ENCODE measurements around the gene WDR18.

WDR18 gene

GRCh38 chr19:1006711-1007398, 22.7 kb downstream of the WDR18 start:
- no peak for DNase-seq

DNA sequence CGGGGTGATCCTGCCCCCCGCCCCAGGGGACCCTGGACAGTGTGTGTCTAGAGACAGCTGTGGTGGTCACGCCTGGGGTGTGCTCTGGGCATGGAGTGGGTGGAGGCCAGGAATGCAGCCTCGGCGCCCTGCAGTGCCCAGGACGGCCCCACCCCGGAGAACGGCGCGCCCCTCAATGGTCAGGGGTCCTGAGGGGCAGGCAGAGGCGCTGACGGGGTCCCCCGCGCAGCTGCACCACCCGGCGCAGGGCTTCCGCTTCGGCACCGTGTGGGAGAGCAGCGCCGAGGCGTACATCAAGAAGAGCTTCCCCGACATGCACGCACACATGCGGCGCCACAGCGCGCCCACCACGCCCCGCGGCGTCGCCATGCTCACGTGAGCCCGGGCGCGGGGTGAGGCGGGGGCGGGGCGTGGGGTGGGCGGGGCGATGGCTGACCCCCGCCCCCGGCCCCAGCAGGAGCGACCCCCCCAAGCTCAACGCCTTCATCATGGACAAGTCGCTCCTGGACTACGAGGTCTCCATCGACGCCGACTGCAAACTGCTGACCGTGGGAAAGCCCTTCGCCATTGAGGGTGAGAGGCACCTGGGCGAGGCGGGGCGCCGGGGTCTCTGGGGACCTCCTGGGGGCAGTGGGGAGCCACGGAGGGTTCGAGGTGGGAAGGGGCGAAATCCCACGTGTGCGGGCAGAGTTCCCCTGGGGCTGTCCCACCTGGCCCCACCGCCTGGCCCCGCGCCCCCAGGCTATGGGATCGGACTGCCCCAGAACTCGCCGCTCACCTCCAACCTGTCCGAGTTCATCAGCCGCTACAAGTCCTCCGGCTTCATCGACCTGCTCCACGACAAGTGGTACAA, 23.5 kb downstream of the WDR18 start:
- DNase-seq = no peak

- no peak for DNase-seq
Observed at GRCh38 chr19:1008268-1009040, 24.3 kb downstream of the WDR18 start.

- DNase-seq = no peak
Observed at GRCh38 chr19:1009041-1009980, 25.2 kb downstream of the WDR18 start.

DNA sequence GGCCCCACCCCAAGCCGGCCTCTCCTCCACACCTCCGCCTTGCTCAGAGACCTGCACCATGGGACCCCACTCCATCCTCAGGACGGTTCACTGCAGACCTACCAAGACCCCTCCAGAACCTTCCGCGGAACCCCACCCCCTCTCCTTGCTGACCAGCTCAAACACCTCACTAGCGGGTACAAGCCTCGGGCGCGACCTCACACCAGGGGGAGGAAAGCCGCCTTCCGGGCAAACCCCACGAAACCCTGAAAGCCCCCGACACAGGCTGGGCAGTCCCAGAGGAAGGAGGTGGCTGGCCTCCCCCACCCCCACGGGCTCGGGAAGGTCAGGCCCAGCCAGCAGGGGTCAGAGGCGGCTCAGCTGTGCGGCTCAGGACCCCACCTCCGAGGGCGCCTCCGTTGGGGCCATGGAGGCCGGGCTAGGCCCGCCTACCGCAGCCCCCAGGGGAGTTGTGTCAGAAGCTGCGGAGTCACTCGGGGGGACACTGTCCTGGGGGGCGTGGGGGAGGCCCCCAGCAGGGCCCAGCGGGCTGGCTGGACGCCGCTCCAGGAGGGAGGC, 25.9 kb downstream of the WDR18 start:
- DNase-seq = no peak

- no peak for DNase-seq
Observed at GRCh38 chr19:1010586-1011510, 26.7 kb downstream of the WDR18 start.

DNA sequence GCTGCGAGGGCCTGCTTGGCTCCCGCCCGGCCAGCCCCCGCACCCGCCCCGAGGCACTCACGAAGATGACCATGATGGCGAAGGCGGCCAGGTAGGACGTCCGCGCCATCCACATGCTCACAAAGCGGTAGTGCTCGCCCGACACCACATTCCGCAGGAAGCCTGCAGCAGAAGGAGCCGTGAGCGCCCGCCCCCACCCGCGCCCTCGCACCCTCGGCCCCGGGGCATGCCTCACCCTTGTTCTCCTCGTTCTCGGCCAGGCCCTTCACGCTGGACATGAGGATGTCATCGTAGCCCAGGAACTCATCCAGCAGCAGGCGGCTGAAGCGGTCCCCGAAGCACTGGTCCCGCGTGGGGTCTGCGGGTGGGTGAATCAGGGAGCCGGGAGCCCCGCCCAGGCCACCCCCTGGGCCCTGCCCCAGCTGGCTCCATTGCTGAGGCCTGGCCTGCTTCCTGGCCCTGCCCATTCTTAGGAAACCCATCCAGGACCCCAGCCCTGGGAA, 27.7 kb downstream of the WDR18 start:
- no peak for DNase-seq

DNA sequence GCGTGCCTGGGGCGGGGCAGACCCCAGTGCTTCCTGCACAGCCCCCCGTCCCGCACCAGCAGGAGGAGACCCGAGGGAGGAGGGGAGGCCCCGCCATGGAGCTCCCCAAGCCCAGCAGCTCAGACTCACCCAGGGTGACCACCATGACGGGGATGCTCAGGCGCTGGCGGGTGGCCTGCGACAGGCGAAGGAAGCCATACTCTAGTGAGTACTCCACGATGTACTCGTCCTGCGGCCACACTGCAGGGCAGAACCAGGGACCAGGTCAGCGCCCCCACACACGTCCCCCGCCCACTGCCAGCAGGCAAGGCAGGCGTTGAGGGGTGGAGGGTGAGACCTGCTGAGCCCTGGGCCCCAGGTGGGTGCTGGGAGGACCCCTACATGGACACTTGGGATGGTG, 28.2 kb downstream of the WDR18 start:
- no peak for DNase-seq

- DNase-seq = no peak
Observed at GRCh38 chr19:1013218-1013617, 29.1 kb downstream of the WDR18 start.

- DNase-seq = no peak
Observed at GRCh38 chr19:1014161-1015060, 30.3 kb downstream of the WDR18 start.

DNA sequence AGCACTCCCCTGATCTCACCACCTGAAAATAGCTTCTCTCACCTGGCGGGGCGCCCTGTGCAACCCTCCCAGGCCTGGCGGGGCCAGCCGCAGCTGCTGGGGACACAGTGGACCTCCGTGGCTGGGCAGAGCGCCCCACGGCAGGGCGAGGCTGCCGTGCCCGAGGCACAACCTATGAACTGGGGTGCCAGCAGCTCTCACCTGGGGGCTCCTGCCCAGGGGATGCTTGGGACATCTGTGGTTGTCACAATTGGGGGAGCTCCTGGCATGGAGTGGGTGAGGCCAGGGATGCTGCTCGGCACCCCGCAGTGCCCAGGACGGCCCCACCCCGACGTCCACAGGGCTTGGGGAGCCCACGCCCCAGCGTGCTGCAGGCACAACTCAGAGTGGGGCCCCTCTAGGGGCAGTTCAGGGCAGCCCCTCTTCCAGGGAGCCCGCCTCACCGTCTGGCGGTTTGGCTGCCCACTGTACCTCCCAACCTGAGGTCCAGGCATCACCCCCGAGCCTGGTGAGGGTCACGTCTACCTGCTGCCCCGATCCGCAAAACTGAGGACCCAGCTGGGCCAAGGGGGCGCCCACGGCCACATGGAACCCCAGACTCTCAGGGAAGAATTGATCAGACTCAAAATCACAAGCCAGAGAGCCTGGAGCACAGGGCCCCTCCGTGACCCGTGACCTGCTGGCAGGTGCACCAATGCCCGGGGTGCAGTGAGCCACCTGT, 31.1 kb downstream of the WDR18 start:
- DNase-seq = no peak

- DNase-seq = no peak
Observed at GRCh38 chr19:1015782-1016646, 31.9 kb downstream of the WDR18 start.

DNA sequence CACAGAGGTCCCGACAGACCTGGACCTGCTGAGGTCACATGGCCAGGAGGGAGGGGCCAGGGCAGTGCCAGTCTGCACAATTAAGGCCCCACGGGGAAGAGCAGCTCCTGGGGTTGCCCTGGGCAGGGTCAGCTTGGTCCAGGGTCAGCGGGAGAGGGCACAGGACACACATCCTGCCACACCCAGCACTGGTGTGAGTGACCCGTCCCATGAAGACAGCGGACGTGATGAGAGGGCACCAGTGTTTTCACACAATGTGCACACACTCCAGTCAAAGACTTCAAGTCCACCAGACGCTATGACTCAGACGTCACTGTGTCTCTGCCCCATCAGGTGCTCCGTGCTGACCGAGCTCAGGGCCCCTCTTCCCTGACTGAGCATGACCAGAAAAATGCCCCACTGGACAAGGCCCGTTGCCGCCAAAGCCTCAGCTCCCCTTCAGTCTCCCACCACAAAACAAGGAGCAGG, 32.5 kb downstream of the WDR18 start:
- no peak for DNase-seq

DNA sequence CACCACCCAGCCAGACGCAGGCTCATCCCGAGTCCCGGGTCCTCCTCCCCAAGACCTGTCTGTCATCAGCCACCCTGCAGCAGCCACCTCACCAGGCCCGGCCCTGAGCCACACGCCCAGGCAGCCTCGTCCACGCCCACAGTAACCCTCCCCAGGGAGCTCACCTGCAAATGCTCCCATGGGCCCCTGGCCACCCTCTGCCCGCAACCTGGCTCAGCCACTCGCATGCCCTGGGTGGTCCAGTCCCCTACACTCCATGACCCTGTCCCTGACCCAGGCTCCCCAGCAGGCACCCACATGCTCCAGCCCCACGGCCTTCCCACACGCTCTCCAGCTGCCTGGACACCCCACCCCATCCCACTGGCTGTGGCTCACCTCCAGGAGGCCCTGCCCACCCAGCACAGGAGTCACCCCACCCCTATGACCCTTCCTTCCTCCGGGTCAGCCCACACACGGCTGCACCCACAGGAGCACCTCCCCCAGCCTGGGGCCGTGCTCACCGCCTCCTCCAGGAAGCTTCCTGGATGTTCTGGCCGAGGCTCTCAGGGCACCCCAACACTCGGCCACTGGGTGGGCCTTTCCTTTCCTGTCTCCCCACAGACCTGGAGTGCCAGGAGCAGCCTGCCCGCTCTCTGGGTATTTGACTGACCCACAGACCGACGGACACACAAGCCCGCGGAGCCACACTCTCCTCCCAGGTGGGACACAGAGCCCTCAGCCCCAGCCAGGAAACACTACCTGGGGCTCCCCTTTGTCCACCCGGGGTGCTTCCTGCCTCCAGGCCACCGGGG, 33.2 kb downstream of the WDR18 start:
- no peak for DNase-seq

DNA sequence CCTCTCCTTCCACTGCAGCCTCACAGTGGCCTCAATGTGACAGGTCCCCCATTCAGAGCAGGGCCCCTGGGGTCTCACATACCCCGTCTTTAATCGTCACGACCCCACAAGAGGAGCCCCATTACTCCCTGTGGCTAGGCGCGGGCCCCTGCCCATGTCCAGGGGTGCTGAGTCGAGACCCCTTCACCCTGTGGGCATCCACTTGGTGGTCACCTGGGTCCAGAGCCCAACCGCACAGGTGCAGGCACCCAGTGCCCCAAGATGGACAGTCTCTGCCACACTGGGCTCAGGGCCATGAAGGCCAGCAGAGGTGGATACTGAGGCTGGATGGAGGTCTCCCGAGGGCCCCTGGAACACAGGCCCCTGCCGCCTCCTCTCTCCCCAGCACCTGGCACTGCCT, 33.8 kb downstream of the WDR18 start:
- no peak for DNase-seq

Measured in nucleus accumbens (tissue), 56 donors.